ENCODE measurements around the gene SATB2. TPM values are rescaled to one million over a fixed set of nuclear protein-coding genes. Genes with fewer than 3 reads are reported as not detected.

Gene SATB2
- 0.30 and 0.78 TPM in 2 replicates for total RNA-seq

DNA sequence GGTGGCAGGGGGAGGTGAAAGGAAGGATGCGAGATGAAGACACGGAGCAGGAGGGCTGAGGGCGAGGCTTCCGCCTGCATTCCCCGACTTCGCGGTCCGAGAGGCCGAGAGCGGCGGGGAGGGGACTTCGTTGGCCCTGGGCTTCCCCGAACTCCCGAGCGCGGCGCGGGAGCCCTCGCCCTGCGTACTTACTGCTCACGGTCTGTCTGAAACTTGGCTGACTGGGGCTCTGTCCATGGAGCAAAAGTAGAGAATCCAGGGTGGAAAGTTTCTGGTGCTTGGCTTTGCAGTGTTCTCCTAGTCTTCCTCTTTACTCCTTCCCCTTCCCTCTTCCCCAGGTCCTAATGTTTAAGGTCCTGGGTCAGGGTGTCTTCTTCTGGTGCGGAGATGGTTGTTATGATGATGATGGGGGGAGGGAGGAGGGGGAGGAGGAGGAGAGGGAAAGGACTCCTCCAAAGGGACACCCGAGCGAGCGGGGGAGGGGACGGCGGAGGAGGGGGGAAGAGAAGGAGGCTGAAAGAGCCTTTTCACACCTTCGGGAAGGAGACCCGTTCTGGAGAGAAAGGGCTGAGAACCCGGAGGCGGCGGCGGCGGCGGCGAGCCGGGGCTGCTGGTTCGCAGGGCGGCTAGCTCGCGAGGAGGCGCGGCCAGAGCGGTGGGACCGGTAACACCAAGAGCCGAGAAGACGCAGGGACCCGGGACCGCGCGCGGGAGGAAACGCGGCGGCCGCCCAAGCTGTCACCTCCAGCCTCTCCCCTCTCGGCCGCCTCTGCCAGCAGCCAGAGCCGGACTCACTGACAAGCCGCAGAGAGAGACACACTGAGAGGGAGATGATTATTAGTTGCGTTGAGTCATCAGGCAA, at the start of gene SATB2:
TSS of gene SATB2 (minus strand) at position 793 of the 862 bp plus-strand sequence. CDS start 1,902 bp downstream, outside the sequence.

Data from hair follicular keratinocyte (primary cell).